HFFc6 (cell line): Measurements from ENCODE around the gene CD3E. TPM values are rescaled to one million over a fixed set of nuclear protein-coding genes. Genes with fewer than 3 reads are reported as not detected.

Source experiments
- DNase-seq: peaks from one replicate; pipeline ENCODE4 v3.0.0-alpha.2; 2018
- H3K27ac Mint-ChIP-seq: 2 replicates; pipeline ENCODE4 v1.8.0; 2020; ENCODE audit warnings: mild to moderate bottlenecking, mixed read lengths
- H3K27me3 Mint-ChIP-seq: 2 replicates; pipeline ENCODE4 v1.8.0; 2021; ENCODE audit warnings: mild to moderate bottlenecking, moderate library complexity, mixed read lengths; ENCODE audit not compliant: insufficient read depth
- H3K36me3 Mint-ChIP-seq: 2 replicates; pipeline ENCODE4 v1.8.0; 2021; ENCODE audit warnings: low read depth, mixed read lengths
- H3K4me1 Mint-ChIP-seq: 2 replicates; pipeline ENCODE4 v1.8.0; 2020; ENCODE audit warnings: low read depth, mixed read lengths
- H3K4me3 Mint-ChIP-seq: 2 replicates; pipeline ENCODE4 v1.8.0; 2020; ENCODE audit warnings: mild to moderate bottlenecking, moderate library complexity, mixed read lengths
- H3K9me3 Mint-ChIP-seq: 2 replicates; pipeline ENCODE4 v1.8.0; 2020; ENCODE audit warnings: mild to moderate bottlenecking, mixed read lengths
- total RNA-seq, 6 experiments: library from RNA; stranded (reverse); fragmentation: NEBNext Ultra II Directional; extraction: Animal tissue kit (Norgen Biotek cat#: 25700); gene quantifications; 2 replicates in 1 of 6; 3 replicates in 5 of 6; pipeline ENCODE4 v1.2.3, GENCODE V29; 2021
- TF ChIP-seq, protein P1 (sequence below): fragments of 200-600 bp; sonication (generic); IDR thresholded peaks from 2 replicates; pipeline ENCODE4 v1.5.0; 2021; ENCODE audit warnings: antibody characterized with exemption, mild to moderate bottlenecking

CD3E gene
- total RNA-seq, 6 experiments from 2014 or later = not detected

DNA sequence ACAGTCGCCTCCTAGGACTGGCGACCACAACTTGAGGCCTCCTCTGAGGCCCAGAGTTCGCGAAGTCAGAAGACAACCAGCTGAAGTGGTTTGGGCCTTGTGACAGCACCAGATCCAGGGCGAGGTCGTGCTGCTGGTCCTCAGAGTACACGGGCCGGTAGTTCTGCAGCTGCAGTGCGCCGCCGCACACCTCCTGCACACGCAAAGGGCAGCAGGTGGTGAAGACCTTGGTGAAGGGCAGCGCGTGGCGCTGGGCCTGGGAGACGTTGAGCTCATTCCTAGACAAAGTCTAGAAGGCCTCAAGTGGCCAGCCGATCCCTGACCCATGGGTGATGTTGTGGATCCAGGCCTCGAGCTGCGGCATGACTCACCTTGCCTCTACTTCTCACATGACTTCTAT is 18.2 kb downstream of the CD3E start:
- no peaks in the 10 kb centered on the region for H3K36me3 Mint-ChIP-seq
- H3K27me3 Mint-ChIP-seq = peaks cover 14% of the 10 kb centered on the region
- DNase-seq = no peak
- H3K27ac Mint-ChIP-seq = no peak overlapping the region
- no peaks in the 10 kb centered on the region for H3K4me1 Mint-ChIP-seq
- no peaks in the 10 kb centered on the region for H3K9me3 Mint-ChIP-seq
- TF ChIP-seq, protein P1, sequence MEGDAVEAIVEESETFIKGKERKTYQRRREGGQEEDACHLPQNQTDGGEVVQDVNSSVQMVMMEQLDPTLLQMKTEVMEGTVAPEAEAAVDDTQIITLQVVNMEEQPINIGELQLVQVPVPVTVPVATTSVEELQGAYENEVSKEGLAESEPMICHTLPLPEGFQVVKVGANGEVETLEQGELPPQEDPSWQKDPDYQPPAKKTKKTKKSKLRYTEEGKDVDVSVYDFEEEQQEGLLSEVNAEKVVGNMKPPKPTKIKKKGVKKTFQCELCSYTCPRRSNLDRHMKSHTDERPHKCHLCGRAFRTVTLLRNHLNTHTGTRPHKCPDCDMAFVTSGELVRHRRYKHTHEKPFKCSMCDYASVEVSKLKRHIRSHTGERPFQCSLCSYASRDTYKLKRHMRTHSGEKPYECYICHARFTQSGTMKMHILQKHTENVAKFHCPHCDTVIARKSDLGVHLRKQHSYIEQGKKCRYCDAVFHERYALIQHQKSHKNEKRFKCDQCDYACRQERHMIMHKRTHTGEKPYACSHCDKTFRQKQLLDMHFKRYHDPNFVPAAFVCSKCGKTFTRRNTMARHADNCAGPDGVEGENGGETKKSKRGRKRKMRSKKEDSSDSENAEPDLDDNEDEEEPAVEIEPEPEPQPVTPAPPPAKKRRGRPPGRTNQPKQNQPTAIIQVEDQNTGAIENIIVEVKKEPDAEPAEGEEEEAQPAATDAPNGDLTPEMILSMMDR = no peak
- H3K4me3 Mint-ChIP-seq = no peak overlapping the region

DNA sequence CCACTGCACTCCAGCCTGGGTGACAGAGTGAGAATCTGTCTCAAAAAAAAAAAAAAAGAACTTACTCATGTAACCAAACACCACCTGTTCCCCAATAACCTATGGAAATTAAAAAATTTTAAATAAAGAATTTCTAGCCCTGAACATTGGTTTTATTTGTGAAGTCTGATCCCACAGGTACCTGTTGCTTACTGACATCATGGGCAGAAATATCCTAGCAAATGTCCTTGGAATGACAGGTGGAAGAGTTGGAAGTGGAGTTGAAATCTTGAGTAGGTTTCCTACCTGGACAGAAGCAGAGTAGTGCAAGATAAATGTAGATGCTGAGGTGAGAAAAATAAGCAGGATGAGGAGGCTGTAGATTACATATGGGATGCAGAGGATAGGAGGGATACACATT is 20.8 kb downstream of the CD3E start:
- Mint-ChIP-seq H3K9me3 (no peaks in the 10 kb centered on the region), H3K27ac (no peak overlapping the region), H3K4me1 (no peaks in the 10 kb centered on the region), H3K36me3 (no peaks in the 10 kb centered on the region), H3K4me3 (no peak overlapping the region), H3K27me3 (peaks cover 7% of the 10 kb centered on the region)
- TF ChIP-seq, protein P1 = no peak
- no peak for DNase-seq

DNA sequence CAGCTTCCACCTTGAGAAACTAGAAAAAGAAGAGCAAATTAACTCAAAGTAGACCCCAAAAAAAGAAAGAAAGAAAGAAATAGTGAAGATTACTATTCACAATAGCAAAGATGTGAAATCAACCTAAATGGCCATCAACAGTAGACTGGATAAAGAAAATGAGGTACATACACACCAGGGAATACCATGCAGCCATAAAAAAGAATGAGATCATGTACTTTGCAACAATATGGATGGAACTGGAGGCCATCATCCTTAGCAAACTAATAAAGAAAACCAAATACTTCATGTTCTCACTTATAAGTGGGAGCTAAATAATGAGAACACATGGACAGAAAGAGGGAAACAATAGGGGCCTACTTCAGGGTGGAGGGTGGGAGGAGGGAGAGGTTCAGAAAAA is 24.2 kb downstream of the CD3E start:
- TF ChIP-seq, protein P1 = no peak
- H3K36me3 Mint-ChIP-seq = no peaks in the 10 kb centered on the region
- peaks cover 3% of the 10 kb centered on the region for H3K27me3 Mint-ChIP-seq

DNA sequence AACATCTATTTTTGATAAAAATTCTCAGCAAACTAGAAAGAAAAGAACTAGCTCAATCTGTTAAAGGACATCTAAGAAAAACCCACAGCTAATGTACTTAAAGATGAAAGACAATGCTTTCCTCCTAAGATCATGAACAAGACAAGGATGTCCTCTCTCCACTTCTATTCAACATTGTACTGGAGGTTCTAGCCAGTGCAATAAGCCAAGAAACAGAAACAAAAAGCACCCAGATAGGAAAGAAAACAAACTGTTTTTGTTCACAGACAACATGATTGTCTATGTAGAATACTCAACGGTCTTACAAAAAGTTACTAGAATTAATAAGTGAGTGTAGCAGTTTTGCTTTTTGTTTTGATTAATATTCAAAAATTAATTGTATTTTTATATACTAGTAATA is 30.2 kb downstream of the CD3E start:
- Mint-ChIP-seq H3K4me1 (no peaks in the 10 kb centered on the region), H3K27me3 (peaks cover 16% of the 10 kb centered on the region), H3K4me3 (no peak overlapping the region), H3K27ac (no peak overlapping the region), H3K36me3 (no peaks in the 10 kb centered on the region), H3K9me3 (no peaks in the 10 kb centered on the region)
- DNase-seq = no peak
- TF ChIP-seq, protein P1 = no peak

More for the DNA sequence above, 24.2 kb downstream of the CD3E start:
- Mint-ChIP-seq H3K27ac (no peak overlapping the region), H3K4me1 (no peaks in the 10 kb centered on the region), H3K4me3 (no peak overlapping the region), H3K9me3 (no peaks in the 10 kb centered on the region)
- DNase-seq = no peak

DNA sequence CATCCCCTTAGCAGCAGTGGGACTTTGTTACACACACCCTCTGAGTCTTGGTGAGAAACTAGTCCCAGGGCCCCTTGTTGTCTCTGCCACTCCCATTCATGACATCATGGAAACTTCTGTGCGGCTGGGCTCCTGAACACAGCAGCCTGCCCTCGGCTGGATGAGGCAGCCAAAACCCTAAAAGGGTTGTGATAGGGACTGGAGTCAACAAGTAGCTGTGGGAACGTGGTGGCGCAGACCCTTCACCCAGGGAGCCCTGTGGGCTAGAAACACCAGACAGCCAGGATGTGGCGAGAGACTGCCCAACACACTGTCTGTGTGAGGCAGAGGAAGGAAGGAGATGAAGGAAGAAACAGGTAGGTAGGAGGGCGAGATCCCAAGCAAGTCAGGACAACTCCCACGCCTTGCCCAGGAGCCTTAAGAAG is 34.1 kb downstream of the CD3E start:
- no peaks in the 10 kb centered on the region for H3K36me3 Mint-ChIP-seq
- H3K9me3 Mint-ChIP-seq = no peaks in the 10 kb centered on the region
- no peak overlapping the region for H3K4me3 Mint-ChIP-seq
- no peak for DNase-seq
- H3K27me3 Mint-ChIP-seq = peaks cover 22% of the 10 kb centered on the region
- no peaks in the 10 kb centered on the region for H3K4me1 Mint-ChIP-seq
- H3K27ac Mint-ChIP-seq = no peak overlapping the region
- TF ChIP-seq, protein P1 = no peak
